Measurements from ENCODE around the gene BSCL2.
A peak's percentile ranks its signal among the peaks of the same experiment; 100 is the strongest.
"Not testable (repeated sequence)": the region's sequence is repeated elsewhere in the genome, so short reads cannot be mapped to it uniquely, and the experiment has no call there.

The BSCL2 gene

DNA sequence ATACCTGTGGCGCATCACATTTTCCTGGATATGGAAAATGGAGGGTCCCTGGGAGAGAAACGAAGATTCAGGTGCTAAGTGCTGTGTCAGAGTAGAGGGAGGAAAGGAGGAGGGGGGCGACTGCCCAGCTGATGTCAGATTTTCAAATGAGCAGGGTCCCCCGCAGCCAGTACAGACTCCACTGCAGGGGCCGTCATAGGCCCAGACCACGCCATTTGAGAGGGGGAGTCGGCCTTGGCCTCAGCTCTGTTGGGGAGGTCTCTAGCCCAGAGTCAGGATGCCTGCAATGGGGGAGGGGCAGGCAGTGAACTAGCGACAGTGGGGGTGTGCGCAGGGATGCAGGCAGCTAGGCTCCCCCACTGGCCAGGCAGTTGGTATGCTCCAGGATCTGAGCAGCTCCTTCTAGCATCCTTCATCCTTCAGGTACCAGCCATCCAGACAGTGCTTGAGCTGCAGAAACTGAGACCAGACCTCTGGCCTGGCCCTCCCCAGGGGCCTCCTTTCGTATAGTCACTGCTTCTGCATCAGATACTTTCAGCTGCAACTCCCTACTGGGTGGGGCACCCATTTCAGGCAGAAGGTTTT, at the start of gene BSCL2, which contains the start of gene GNG3:
BSCL2 (minus strand) TSS at position 148 of the 585 bp plus-strand sequence. CDS start 229 bp downstream, outside the sequence.
GNG3 (plus strand) TSS at position 400 of the 585 bp plus-strand sequence. CDS start 620 bp downstream, outside the sequence.
- no peak for DNase-seq (ENCODE audit: low read depth in 3 of 3)

DNA sequence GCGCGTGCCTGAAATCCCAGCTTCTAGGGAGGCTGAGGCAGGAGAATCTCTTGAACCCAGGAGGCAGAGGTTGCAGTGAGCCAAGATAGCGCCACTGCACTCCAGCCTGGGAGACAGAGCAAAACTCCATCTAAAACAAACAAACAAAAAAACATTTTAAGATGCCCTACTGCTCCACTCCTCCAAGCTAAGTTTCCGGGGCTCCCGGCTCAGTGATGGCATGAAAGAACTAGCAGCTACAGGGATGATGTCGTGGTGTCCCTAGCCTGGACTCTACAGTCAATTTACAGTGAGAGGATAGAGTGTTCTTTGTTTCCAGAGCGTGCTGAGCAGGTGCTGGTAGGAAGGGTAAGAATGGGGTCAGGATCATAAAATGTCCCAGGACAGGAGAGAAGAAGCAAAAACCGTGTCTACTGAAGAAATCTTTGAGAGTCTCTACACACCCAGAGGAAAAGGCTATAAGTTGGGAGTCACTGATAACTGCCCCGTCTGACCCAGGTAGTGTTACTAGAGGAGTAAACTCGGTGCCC, 47.9 kb upstream of the BSCL2 start:
- DNase-seq (ENCODE audit: low read depth in 3 of 3) = no peak

DNA sequence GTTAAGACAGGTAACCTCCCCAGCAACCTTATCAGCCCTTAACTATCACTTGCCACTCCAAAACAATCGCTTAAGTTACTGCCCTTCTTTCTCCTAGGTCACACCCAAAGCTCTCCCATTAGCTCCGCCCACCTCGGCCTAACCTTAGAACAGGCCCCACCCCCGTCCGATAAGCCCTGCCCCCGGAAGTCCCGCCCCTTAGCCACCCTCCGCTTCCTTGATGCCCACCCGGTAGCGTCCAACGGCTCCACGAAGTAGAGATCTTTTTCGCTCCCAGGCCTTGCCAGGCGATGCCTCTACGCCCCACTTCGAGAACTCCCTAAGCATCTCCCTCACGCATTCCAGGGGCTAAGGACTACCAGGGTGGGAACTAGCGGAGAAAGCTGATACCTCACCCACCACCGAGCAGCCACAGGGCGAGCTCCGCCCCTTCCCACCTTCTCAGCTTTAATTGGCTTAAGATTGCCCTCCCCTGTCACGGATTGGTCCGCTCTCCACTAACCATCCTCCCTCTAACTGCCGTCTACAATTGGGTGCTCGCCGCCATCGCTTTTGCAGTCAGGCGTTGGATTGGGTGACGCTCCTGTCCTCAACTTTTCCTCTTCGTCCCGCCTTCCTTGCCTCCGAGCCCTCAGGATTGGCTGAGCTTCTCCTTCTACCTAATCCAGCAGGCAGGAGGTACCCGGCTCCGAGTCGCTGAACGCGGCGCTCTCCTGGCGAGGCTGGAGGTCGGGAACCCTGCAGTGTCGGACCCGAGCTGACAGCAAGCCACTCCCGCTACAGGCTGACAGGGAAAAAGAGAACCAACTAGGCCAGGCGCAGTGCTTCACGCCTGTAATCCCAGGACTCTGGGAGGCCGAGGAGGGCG, 46.7 kb upstream of the BSCL2 start, which contains the start of gene ZBTB3:
ZBTB3 (minus strand) TSS at position 425 of the 868 bp plus-strand sequence. CDS start 496 bp downstream, outside the sequence.
- DNase-seq (ENCODE audit: low read depth in 3 of 3) = peak; percentile 92 to 95 (median 95)

DNA sequence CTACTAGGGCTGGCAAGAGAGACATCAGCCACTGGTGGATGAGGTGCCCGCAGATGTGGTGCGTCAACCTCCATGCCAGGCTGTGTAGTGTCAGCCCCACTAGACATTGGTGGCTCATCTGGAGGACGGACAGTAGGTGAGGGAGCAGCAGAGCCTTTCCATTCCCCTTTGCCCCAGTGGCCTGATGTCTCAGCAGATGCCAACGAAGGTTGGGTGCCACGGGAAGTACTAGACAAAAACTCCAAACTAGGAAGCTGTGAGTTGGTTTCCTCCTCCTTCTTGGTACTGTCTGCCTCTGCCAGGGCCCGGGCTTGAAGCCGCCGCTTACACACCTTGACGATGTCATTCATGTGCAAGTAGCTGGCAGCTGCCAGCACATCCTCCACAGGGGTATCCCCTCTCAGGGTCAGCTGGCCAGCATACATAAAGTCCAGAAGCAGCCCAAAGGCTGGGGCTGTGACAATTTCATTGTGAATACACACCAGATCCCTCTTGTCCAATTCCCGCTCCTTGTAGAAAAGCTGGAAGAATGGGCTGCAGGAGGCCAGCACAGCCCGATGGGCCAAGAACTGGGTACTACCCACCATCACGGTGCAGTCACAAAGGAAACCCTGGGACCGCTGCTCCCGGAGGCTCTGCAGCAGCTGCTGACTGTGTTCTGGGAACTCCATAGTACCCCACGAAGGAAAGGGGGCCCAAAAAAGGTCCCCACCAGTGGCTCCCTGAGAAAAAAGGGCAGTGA, 45.9 kb upstream of the BSCL2 start:
- DNase-seq (ENCODE audit: low read depth in 3 of 3) = no peak

DNA sequence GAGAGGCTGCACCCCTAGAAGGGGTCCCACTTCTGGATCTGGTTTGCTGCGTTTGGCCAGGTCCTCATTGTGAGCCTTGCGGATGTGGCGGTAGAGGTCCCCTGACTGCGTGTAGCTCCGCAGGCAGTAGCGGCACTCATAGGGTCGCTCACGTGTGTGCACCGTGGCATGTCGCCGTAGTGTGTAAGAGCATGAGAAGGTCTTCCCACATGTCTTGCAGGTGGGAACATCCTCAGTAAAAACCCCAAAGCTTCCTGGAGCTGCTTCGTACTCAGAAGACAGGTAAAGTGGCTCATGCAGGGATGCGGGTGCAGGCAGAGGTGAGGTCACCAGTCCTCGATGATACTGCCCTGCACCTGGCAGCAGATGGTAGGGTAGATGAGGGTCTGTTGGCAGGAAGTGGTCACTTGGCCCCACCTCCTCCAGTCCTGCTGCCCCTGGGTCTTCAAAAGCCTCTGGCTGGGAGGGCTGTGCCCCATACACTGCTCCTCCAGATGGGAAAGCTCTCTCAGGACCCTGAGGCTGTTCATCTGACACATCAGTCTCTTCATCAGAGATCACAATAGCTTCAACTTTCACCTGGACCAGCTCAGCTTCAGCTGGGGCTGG, 45.1 kb upstream of the BSCL2 start:
- DNase-seq (ENCODE audit: low read depth in 3 of 3) = no peak

DNA sequence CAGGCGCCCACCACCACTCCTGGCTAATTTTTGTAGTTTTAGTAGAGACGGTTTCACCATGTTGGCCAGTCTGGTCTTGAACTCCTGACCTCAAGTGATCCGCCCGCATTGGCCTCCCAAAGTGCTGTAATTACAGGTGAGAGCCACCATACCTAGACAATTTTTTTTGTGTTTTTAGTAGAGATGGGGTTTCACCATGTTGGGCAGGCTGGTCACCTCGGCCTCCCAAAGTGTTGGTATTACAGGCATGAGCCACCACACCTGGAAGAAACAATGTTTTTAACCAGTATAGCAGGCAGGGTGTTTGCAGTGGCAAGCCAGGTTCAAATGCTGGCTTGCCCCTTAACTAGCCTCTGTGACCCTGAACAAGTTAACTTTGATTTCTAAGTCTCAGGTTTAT, 42.7 kb upstream of the BSCL2 start:
- not testable (repeated sequence) for DNase-seq (ENCODE audit: low read depth in 3 of 3)

DNA sequence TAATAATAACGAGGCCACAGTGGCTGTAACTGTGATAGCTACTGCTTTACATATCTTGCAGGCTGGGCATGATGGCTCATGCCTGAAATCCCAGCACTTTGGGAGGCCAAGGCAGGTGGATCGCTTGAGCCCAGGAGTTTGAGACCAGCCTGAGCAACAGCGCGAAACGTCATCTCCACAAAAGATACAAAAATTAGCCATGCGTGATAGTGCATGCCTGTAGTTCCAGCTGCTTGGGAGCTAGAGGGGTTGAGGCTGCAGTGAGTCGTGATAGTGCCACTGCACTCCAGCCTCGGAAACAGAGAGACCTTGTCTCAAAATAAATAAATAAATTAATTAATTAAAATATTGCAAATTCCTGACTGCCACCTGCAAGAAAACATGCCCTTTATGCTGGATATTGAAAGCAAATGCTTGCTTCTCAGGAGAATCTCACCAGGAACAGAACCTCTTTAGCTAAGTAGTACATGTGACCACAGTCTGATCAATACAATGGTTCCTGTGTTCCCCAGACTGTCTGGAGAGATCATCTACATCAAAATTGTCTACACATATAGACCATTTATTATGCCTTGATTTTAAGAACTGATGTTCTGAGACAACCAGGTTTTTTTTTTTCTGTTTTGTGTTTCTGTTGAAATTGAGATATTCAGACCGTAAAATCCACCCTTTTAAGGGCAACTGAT, 40.4 kb upstream of the BSCL2 start:
- DNase-seq (ENCODE audit: low read depth in 3 of 3) = no peak

DNA sequence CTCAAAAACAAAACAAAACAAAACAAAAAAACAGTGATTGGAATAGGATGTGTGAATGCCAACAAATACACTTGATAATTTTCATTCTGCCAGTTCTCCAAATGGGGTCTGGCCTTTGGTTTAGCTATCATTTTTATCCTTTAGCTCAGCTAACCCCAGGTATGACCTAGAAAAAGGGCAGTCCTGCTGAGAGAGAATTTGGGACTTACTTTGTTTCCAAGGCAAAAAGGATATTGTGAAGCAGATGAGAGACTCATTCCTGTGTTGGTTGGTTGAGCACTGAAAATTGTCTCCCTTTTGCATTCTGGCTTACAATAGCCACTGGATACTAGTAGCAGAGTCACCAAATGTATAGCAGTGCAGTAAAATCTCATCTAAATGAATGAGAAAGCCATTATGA, 30.0 kb upstream of the BSCL2 start:
- DNase-seq (ENCODE audit: low read depth in 3 of 3) = no peak

DNA sequence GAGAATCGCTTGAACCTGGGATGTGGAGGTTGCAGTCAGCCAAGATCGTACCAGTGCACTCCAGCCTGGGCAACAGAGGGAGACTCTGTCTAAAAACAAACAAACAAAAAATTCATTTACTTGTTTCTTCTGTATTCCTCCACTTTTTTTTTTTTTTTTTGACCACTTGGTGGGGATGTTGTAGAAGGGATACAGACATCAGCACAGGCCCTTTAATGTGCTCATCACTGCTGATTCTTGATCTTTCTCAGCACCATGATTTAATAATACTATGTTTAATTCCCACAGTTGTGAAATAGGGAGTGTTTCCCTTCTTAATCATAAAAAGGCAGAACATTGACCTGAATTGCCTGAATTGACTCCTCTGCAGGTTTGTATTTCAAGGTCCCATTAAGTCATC, 25.6 kb upstream of the BSCL2 start:
- DNase-seq (ENCODE audit: low read depth in 3 of 3) = no peak

DNA sequence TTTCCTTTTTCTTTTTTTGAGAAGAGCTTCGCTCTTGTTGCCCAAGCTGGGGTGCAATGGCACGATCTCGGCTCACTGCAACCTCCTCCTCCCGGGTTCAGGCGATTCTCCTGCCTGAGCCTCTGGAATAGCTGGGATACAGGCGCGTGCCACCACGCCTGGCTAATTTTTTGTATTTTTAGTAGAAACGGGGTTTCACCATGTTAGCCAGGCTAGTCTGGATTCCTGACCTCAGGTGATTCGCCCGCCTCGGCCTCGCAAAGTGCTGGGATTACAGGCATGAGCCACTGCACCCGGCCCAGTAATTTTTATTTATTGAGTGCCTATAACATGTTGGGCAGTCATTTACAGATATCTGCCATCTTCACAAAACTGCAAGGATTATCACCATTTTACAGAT, 22.9 kb upstream of the BSCL2 start:
- DNase-seq (ENCODE audit: low read depth in 3 of 3) = not testable (repeated sequence)

DNA sequence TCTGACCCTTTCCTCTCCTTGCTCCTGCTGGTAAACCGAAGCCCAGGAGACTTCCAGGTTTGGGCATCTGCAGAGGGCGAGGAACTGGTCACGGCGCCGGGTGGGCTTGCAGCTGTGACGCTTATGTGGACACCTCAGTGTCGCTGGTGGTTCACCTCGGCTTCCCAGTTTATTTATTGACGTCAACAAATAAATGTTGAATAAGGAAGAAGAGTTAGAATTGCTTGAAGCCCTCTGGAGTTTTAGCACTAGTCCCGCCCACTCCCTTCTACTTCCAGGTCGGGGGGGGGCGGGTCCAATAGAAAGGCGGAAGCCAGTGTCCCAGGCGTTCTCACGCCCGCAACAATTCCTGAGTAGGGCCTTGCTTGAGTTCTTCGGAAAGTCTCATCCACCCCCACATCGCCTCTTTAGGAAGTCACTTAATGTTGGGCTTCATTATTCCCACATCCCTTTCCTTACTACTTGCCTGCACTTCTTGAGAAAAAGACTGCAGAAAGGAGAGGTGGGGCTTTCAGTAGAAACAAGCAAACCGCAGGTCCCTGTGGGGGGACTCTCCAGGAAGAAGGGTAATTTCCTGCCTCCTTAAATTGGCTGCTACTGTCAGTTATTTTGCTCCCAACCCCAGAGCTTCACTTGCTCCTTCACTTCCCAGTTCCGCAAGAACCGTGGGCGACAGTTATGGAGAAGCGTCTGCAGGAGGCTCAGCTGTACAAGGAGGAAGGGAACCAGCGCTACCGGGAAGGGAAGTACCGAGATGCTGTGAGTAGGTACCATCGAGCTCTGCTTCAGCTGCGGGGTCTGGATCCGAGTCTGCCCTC, 21.2 kb upstream of the BSCL2 start, which contains the start of gene TTC9C:
TTC9C (plus strand) TSS at position 316 of the 818 bp plus-strand sequence; CDS start at position 679, 363 bp downstream.
- peak; percentile 67 to 84 (median 73) for DNase-seq (ENCODE audit: low read depth in 3 of 3)

DNA sequence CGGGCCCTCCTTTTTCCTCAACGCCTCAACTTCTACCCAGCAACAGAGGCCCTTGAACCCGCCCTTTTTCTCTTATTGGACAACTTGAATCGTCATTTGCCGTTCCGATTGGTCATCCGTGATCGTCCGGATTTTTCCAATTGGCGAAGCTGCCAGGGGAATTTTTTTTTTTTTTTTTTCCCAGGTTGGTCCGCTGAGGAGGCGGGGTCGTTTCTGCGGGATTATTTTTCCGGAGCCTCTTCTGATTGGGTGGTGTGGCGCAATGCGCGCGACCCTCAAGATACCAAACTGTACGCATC, 20.6 kb upstream of the BSCL2 start:
- peak; percentile 73 to 79 (median 78) for DNase-seq (ENCODE audit: low read depth in 3 of 3)

DNA sequence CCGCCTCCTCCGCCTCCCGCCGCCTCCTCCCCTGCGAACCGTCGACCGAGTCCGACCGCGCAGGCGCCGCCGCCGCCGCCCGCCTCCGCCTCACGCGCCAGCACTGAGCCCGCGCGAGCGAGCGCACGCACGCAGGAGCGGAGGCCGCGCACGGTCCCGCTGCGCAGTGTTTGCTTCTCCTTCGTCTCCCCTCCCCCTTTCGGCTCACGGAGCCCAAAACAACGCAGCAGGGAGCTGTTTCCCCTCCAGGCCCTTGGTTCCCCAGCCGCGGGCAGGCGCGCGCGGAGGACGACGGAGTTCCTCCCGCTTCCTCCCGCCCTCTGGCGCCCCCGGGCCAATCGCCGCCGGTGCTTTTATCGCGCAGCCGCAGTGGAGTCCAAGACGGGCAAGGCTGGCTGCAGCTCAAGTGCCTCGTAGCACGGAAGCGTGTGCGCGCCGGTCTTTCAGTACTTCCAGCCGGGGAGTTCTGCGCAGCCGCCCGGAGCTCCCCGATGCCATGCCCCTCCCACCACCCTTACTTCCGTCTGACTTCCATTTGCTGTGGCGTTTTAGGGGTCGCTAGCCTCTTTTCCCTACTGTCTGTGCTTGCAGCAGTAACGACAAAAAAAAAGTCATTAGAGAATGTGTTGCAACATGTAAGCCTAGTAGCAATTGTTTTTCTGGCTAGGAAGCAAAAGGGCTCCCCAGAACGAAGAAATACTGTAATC, 20.1 kb upstream of the BSCL2 start, which contains the start of gene HNRNPUL2:
HNRNPUL2 (minus strand) TSS at position 293 of the 707 bp plus-strand sequence. CDS start 301 bp downstream, outside the sequence.
- DNase-seq (ENCODE audit: low read depth in 3 of 3) = peak; percentile 96 to 98 (median 98)

DNA sequence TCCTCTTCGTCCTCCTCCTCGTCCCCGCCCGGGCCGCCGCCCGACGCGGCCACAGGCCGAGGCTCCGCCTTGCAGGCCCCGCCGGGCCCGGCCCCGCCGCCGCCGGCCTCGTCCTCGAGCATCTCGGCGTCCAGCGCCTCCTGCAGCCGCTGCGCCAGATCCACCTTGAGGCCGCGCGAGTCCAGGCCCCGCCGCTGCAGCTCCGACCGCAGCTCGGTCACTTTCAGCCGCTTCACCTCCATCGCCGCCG, 19.6 kb upstream of the BSCL2 start:
- no peak for DNase-seq (ENCODE audit: low read depth in 3 of 3)

DNA sequence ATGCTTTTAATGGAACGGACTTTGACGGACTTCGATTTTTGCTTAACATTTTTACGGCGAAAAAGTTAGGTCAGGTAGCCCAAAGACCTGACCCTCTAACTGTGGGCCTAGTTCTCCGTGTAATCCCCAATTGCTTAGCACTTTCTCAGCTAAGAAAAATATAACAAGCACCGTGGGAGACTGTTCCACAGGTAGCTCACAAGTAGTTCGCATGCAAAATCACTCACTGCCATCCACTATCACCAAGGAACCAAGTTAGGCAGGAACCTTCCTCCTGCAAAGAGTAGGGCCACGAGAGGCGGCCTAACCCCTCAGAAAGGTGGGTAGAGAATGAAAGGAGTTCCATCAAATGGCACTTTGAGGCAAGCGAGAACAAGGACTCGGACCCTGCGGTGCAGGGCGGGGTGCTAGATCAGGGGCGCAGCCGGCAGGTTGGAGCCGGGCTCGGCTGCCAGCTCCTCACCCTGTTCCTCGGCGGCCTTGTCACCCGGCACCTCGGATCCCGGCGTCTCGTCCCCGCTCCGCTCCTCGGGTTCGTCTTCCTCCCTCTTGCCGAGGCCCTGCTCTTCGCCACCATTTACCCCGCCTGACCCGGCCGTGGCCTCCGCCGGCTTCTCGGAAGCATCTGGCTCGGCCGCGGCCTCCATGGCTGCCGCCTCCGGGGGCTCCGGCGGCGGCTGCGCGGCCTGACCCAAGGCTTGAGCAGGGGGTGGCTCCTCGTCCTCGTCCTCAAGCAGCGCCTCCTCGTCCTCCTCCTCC, 19.1 kb upstream of the BSCL2 start:
- DNase-seq (ENCODE audit: low read depth in 3 of 3) = no peak

DNA sequence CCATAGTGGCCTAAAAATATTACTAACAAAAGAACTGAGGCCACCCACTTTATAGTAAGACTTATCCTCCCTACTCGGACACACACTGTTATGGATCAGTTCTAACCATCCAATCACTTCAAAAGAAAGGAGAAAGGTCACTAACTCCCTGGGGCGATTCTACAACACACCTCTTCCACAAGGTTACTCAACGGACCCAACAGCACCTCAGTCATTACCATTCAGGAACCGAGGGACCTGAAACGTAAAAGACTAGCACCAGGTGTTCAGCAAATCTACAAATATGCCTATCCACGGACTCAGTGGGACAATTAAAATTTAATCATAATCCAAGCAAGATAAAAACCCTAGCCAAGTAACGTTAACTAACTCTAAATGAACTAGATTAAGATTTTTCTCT, 18.4 kb upstream of the BSCL2 start:
- DNase-seq (ENCODE audit: low read depth in 3 of 3) = no peak

DNA sequence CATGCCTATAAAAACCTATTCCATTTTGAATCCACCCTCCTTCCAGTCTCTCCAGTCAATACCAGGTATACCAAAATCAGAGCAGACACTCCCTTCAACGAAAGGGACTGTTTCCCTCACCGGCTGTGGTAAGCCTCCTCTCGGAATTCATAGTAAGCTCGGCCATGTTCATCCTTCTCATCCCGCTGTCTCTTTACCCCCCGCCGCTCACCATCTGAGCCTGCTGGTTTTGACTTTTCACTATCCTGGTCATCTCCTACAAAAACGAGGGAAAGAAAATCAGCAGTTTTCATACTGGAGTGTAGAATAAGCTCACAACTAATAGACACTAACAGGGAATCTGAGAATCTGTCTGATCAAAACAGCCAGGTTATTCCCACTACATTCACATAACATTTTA, 16.9 kb upstream of the BSCL2 start:
- no peak for DNase-seq (ENCODE audit: low read depth in 3 of 3)

DNA sequence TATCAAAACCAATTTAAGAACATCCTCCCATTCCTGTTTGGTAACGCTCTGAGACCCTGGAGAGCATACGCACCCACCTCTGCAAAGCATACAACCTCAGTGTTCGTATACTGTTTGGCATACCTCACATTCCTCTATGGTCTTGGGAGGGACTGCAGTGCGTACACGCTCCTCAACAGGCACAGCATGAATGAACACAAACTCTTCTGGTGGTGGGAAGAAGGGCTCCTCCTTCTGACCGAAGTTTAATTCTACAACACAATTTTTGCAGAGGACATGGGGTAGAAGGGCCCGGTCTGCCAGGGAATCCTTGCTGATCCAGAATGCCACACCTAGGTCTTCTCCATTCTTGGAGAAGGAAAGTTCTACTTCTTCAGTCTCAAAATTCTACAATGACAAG, 14.8 kb upstream of the BSCL2 start:
- no peak for DNase-seq (ENCODE audit: low read depth in 3 of 3)
